ENCODE results near the gene SH3GLB2. TPM values are rescaled to one million over a fixed set of nuclear protein-coding genes. Genes with fewer than 3 reads are reported as not detected.

The SH3GLB2 gene
- 100 to 1,000 TPM in 3 of 5 donors, 10 to 100 TPM in 2; 85.8 to 140 (median 131) TPM for total RNA-seq
- 76.1 TPM for total RNA-seq (2013)
- total RNA-seq: 27.5 to 143 (median 96.3) reads per million in 29 experiments

DNA sequence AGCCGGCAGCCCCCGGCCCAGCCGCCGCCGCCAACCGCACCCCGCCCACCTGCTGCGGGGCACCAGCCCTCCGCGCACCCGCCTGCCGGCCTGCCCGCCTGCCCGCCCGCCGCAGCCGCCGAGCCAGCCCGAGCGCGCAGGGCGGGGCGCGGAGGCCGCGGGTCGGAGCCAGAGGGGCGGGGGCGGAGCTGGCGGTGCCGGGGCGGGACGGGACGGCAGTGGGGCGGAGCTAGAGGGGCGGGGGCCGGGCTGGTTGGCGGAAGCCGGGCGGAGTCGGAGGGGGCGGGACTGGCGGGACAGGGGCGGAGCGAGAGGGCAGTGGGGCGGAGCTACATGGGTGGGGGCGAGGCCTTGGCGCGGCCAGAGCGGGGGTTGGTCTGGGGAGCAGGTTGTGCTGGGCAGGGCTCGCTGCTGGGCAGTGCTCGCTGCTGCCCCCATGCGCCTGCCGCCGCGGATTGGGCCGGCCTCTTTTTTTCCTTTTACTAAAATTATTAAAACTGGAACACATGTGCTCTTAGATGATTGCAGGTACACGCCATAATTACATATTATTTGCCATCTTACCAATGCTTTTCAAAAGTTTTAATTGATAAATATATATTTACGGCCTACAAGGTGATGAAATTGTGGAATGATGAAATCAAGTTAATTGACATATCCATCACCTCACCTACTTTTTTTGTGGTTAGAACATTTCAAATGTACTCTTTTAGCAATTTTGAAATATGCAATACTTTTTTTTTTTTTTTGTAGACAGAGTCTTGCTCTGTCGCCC lies at the start of gene SH3GLB2:
SH3GLB2 (minus strand) TSS at position 140 of the 775 bp plus-strand sequence. CDS start 177 bp downstream, outside the sequence.
- Mint-ChIP-seq H3K4me1 (peaks cover 16 to 29% (median 22%) of the 10 kb centered on the region in 3 donors), H3K36me3 (no peaks in the 10 kb centered on the region), H3K27me3 (no peaks in the 10 kb centered on the region), H3K9me3 (no peaks in the 10 kb centered on the region), H3K27ac (peak within 1 kb of the TSS; percentile 78 to 83), H3K4me3 (peak within 1 kb of the TSS; percentile 78 to 82 (median 79))
- Histone ChIP-seq H3K9me3 (no peaks in the 10 kb centered on the region), H3K4me1 (ENCODE audit: control insufficient read depth in 1 of 2, extremely low read depth in 1 of 2, insufficient read depth in 2 of 2, low read length in 2 of 2) (peaks cover 17 to 20% of the 10 kb centered on the region in 2 experiments), H3K27ac (ENCODE audit: low read length) (peak within 1 kb of the TSS; percentile 20), H3K27me3 (replicated peaks in 1 of 2; ENCODE audit: control insufficient read depth in 2 of 2, extremely low read depth in 1 of 2, insufficient read depth in 2 of 2, low read length in 1 of 2) (no peaks in the 10 kb centered on the region), H3K4me3 (ENCODE audit: control insufficient read depth in 1 of 2, extremely low read depth in 1 of 2, low read length in 1 of 2) (peak within 1 kb of the TSS; percentile 54 to 79), H3K36me3 (ENCODE audit: control insufficient read depth in 2 of 2, extremely low read depth in 1 of 2, insufficient read depth in 1 of 2, low read length in 1 of 2) (no peaks in the 10 kb centered on the region)
- POLR2A ChIA-PET: interaction anchor here (0.5 to 0.9 kb wide), 5 partner anchors 11 to 1231 kb away, joined by 4 to 5 read pairs (median 5); partner anchors contain the start of gene PTPA (in 1 of the 2)
- CTCF ChIA-PET: interaction anchor here in 1 of 2 donors (0.6 to 0.9 kb wide), 5 partner anchors 22 to 524 kb away, joined by 3 to 10 read pairs (median 6); partner anchors contain the start of genes GLE1 and PKN3
- DNase-seq: peak; percentile 73 to 96 (median 87)
- ATAC-seq (replicated peaks in 1 of 4): peak; percentile 82 to 92 (median 84)
- 3% methylated on average over 35 of the region's 60 CpGs for WGBS (ENCODE audit: insufficient coverage)

DNA sequence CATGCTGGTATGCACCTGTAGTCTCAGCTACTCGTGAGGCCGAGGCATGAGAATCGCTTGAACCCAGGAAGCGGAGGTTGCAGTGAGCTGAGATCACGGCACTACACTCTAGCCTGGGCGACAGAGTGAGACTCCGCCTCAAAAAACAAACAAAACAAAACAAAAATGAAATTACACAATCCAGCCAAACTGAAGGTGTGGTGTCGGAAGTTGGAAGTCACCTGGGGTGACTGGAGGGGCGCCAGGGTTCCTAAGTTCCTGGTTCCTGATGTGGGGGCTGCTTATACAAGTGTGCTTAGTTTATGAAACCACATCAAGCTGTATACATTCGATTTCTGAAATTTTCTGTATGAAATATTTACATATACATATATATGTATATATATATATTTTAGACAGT lies 49.1 kb upstream of the SH3GLB2 start:
- H3K27ac Mint-ChIP-seq: no peak overlapping the region
- Histone ChIP-seq H3K36me3 (ENCODE audit: control insufficient read depth in 2 of 2, extremely low read depth in 1 of 2, insufficient read depth in 1 of 2, low read length in 1 of 2) (no peaks in the 10 kb centered on the region), H3K4me1 (ENCODE audit: control insufficient read depth in 1 of 2, extremely low read depth in 1 of 2, insufficient read depth in 2 of 2, low read length in 2 of 2) (peaks cover 13 to 38% of the 10 kb centered on the region in 2 experiments), H3K27me3 (replicated peaks in 1 of 2; ENCODE audit: control insufficient read depth in 2 of 2, extremely low read depth in 1 of 2, insufficient read depth in 2 of 2, low read length in 1 of 2) (no peaks in the 10 kb centered on the region), H3K9me3 (no peaks in the 10 kb centered on the region), H3K27ac (ENCODE audit: low read length) (no peak overlapping the region), H3K4me3 (ENCODE audit: control insufficient read depth in 1 of 2, extremely low read depth in 1 of 2, low read length in 1 of 2) (no peak overlapping the region)
- no peak overlapping the region for H3K4me3 Mint-ChIP-seq
- no peaks in the 10 kb centered on the region for H3K9me3 Mint-ChIP-seq
- DNase-seq (no peak), ATAC-seq (replicated peaks in 1 of 4) (no peak)
- POLR2A ChIA-PET: interaction anchor here in 1 of 2 donors (0.6 kb wide), 1 partner anchor 572 kb away, joined by 7 read pairs; no protein-coding TSS in a partner anchor
- no peaks in the 10 kb centered on the region for H3K27me3 Mint-ChIP-seq
- CTCF ChIA-PET: no interaction called here
- H3K4me1 Mint-ChIP-seq: peaks cover 23 to 37% (median 33%) of the 10 kb centered on the region in 3 donors
- no peaks in the 10 kb centered on the region for H3K36me3 Mint-ChIP-seq
- 80% methylated on average over 3 of the region's 10 CpGs for WGBS (ENCODE audit: insufficient coverage)

DNA sequence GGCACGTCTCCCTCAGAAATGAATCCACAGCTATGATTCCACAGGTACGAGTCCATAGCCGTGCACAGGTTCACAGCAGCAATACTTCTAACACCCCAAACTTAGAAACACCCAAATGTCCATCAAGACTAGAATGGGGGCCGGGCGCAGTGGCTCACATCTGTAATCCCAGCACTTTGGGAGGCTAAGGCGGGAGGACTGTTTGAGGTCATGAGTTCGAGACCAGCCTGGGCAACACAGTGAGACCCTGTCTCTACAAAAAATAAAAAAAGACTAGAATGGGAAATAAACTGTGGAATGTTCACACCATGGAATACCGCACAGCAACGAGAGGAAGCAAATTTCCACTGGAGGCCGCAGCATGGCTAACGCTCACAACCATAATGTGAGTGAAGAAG lies 48.5 kb upstream of the SH3GLB2 start:
- 98% methylated on average over 6 of the region's 11 CpGs for WGBS (ENCODE audit: insufficient coverage)

DNA sequence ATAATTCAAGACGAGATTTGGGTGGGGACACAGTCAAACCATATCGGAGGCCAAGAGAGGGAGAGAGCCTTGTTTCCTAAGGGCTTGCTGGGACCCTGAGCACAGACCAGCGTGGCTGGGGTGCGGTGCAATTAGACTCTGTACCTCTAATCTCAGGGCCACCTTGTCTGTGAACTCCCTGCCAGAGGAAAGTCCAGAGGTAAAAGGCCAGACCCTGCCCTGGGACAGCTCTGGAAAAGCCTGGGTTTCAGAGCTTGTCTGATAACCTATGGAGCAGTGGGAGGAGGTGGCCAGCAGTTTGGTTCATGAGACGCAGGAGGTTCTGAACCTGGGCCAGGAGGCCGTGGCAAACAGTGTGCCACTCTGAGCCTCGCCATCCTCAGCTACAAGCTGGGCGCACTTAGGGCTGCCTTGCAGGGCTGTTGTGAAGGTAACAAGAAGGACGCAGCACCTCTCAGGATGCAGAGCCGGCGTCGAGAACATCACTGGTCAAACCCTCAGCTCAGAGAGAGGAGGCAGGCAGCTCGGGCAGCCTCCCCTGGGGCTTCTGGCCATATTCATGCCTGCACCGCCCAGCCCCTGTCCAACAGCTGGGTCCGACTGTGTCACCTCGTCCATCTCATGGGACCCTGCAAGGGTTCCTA lies 48.0 kb upstream of the SH3GLB2 start:
- peaks cover 14 to 40% of the 10 kb centered on the region in 2 experiments for H3K4me1 ChIP-seq (ENCODE audit: control insufficient read depth in 1 of 2, extremely low read depth in 1 of 2, insufficient read depth in 2 of 2, low read length in 2 of 2)
- Mint-ChIP-seq H3K4me1 (peaks cover 23 to 36% (median 36%) of the 10 kb centered on the region in 3 donors), H3K4me3 (no peak overlapping the region), H3K27me3 (no peaks in the 10 kb centered on the region), H3K36me3 (no peaks in the 10 kb centered on the region), H3K27ac (no peak overlapping the region), H3K9me3 (no peaks in the 10 kb centered on the region)
- H3K27ac ChIP-seq (ENCODE audit: low read length): no peak overlapping the region
- H3K27me3 ChIP-seq (replicated peaks in 1 of 2; ENCODE audit: control insufficient read depth in 2 of 2, extremely low read depth in 1 of 2, insufficient read depth in 2 of 2, low read length in 1 of 2): no peaks in the 10 kb centered on the region
- CTCF ChIA-PET: no interaction called here
- H3K4me3 ChIP-seq (ENCODE audit: control insufficient read depth in 1 of 2, extremely low read depth in 1 of 2, low read length in 1 of 2): no peak overlapping the region
- no peak for DNase-seq
- no peak for ATAC-seq (replicated peaks in 1 of 4)
- H3K9me3 ChIP-seq: no peaks in the 10 kb centered on the region
- WGBS (ENCODE audit: insufficient coverage): 95% methylated on average over 16 of the region's 16 CpGs
- peaks cover 0 to 3% of the 10 kb centered on the region in 2 donors for H3K36me3 ChIP-seq (ENCODE audit: control insufficient read depth in 2 of 2, extremely low read depth in 1 of 2, insufficient read depth in 1 of 2, low read length in 1 of 2)
- POLR2A ChIA-PET: no interaction called here

More for the DNA sequence above, 48.5 kb upstream of the SH3GLB2 start:
- Histone ChIP-seq H3K27ac (ENCODE audit: low read length) (no peak overlapping the region), H3K27me3 (replicated peaks in 1 of 2; ENCODE audit: control insufficient read depth in 2 of 2, extremely low read depth in 1 of 2, insufficient read depth in 2 of 2, low read length in 1 of 2) (no peaks in the 10 kb centered on the region), H3K9me3 (no peaks in the 10 kb centered on the region), H3K4me3 (ENCODE audit: control insufficient read depth in 1 of 2, extremely low read depth in 1 of 2, low read length in 1 of 2) (no peak overlapping the region), H3K4me1 (ENCODE audit: control insufficient read depth in 1 of 2, extremely low read depth in 1 of 2, insufficient read depth in 2 of 2, low read length in 2 of 2) (peaks cover 12 to 38% of the 10 kb centered on the region in 2 experiments), H3K36me3 (ENCODE audit: control insufficient read depth in 2 of 2, extremely low read depth in 1 of 2, insufficient read depth in 1 of 2, low read length in 1 of 2) (no peaks in the 10 kb centered on the region)
- no peak overlapping the region for H3K4me3 Mint-ChIP-seq
- H3K9me3 Mint-ChIP-seq: no peaks in the 10 kb centered on the region
- ChIA-PET POLR2A (no interaction called here), CTCF (no interaction called here)
- no peak for ATAC-seq (replicated peaks in 1 of 4)
- H3K36me3 Mint-ChIP-seq: no peaks in the 10 kb centered on the region
- no peak for DNase-seq
- H3K4me1 Mint-ChIP-seq: peaks cover 23 to 36% (median 33%) of the 10 kb centered on the region in 3 donors
- H3K27ac Mint-ChIP-seq: no peak overlapping the region
- H3K27me3 Mint-ChIP-seq: no peaks in the 10 kb centered on the region

DNA sequence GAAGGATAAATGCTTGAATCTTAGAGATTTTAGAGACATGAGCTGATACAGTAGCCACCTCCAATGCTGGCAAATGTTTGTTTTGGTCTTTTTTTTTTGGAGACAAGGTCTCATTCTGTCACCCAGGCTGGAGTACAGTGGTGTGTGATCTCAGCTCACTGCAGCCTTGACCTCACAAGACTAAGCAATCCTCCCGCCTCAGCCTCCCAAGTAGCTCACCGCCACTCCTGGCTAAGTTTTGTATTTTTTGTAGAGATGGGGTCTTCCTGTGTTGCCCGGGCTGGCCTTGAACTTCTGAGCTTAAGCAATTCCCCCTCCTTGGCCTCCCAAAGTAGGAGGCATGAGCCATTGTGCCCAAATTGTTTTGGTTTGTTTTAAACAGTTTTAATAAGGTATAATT lies 46.0 kb upstream of the SH3GLB2 start:
- ATAC-seq (replicated peaks in 1 of 4) (no peak), DNase-seq (no peak)
- WGBS (ENCODE audit: insufficient coverage): no CpG with 5 or more reads among the region's 3 CpGs
- Histone ChIP-seq H3K4me1 (ENCODE audit: control insufficient read depth in 1 of 2, extremely low read depth in 1 of 2, insufficient read depth in 2 of 2, low read length in 2 of 2) (peaks cover 29 to 49% of the 10 kb centered on the region in 2 experiments), H3K9me3 (no peaks in the 10 kb centered on the region), H3K27me3 (replicated peaks in 1 of 2; ENCODE audit: control insufficient read depth in 2 of 2, extremely low read depth in 1 of 2, insufficient read depth in 2 of 2, low read length in 1 of 2) (no peaks in the 10 kb centered on the region), H3K4me3 (ENCODE audit: control insufficient read depth in 1 of 2, extremely low read depth in 1 of 2, low read length in 1 of 2) (no peak overlapping the region), H3K36me3 (ENCODE audit: control insufficient read depth in 2 of 2, extremely low read depth in 1 of 2, insufficient read depth in 1 of 2, low read length in 1 of 2) (peaks cover 0 to 3% of the 10 kb centered on the region in 2 donors), H3K27ac (ENCODE audit: low read length) (peak overlapping the region; percentile 38)
- POLR2A ChIA-PET: interaction anchor here in 1 of 2 donors (0.5 kb wide), 1 partner anchor 1501 kb away, joined by 3 read pairs; no protein-coding TSS in a partner anchor
- Mint-ChIP-seq H3K27ac (peak overlapping the region; percentile 39 to 77), H3K4me1 (peaks cover 18 to 41% (median 33%) of the 10 kb centered on the region in 3 donors), H3K27me3 (no peaks in the 10 kb centered on the region), H3K36me3 (no peaks in the 10 kb centered on the region), H3K4me3 (no peak overlapping the region), H3K9me3 (no peaks in the 10 kb centered on the region)
- CTCF ChIA-PET: no interaction called here

DNA sequence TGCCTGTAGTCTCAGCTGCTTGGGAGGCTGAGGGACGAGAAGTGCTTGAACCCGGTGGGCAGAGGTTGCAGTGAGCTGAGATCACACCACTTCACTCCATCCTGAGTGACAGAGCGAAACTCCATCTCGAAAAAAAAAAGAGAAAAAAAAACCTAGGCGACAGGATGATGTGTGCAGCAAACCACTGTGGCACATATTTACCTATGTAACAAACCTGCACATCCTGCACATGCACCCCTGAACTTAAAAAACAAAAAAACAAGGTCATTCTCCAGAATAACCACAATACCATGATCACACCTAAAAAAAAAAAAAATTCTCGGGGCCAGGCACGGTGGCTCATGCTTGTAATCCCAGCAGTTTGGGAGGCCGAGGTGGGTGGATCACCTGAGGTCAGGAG lies 45.3 kb upstream of the SH3GLB2 start:
- Histone ChIP-seq H3K36me3 (ENCODE audit: control insufficient read depth in 2 of 2, extremely low read depth in 1 of 2, insufficient read depth in 1 of 2, low read length in 1 of 2) (peaks cover 0 to 5% of the 10 kb centered on the region in 2 donors), H3K9me3 (no peaks in the 10 kb centered on the region), H3K27ac (ENCODE audit: low read length) (no peak overlapping the region), H3K4me1 (ENCODE audit: control insufficient read depth in 1 of 2, extremely low read depth in 1 of 2, insufficient read depth in 2 of 2, low read length in 2 of 2) (peaks cover 32 to 56% of the 10 kb centered on the region in 2 experiments), H3K27me3 (replicated peaks in 1 of 2; ENCODE audit: control insufficient read depth in 2 of 2, extremely low read depth in 1 of 2, insufficient read depth in 2 of 2, low read length in 1 of 2) (no peaks in the 10 kb centered on the region), H3K4me3 (ENCODE audit: control insufficient read depth in 1 of 2, extremely low read depth in 1 of 2, low read length in 1 of 2) (no peak overlapping the region)
- CTCF ChIA-PET: no interaction called here
- ATAC-seq (replicated peaks in 1 of 4) (peak in 1 of 4 experiments; percentile 17), DNase-seq (peak in 1 of 35 experiments; percentile 27)
- no peaks in the 10 kb centered on the region for H3K27me3 Mint-ChIP-seq
- peak overlapping the region; percentile 67 to 77 for H3K27ac Mint-ChIP-seq
- H3K36me3 Mint-ChIP-seq: no peaks in the 10 kb centered on the region
- WGBS (ENCODE audit: insufficient coverage): 35% methylated on average over 4 of the region's 8 CpGs
- H3K4me1 Mint-ChIP-seq: peaks cover 25 to 48% (median 38%) of the 10 kb centered on the region in 3 donors
- no peak overlapping the region for H3K4me3 Mint-ChIP-seq
- no peaks in the 10 kb centered on the region for H3K9me3 Mint-ChIP-seq
- POLR2A ChIA-PET: no interaction called here

All from T-cell (primary cell).